Right lobe of liver (tissue), 6 donors: ENCODE data around the gene TNFSF8. TPM values are rescaled to one million over a fixed set of nuclear protein-coding genes. Genes with fewer than 3 reads are reported as not detected.
A peak's percentile ranks its signal among the peaks of the same experiment; 100 is the strongest.

Source experiments
- ATAC-seq, 4 donors: fragments of 200-7000 bp; cut with Tn5 transposase; one replicate each; pipeline ENCODE4 v1.9.1; 2020; ENCODE audit warnings: mild to moderate bottlenecking in 4 of 4, moderate library complexity in 4 of 4
- DNase-seq, 3 donors: peaks; one replicate each; pipeline ENCODE4 v3.0.0-alpha.2; 2020
- H3K27ac ChIP-seq, 3 donors: fragments of 200-600 bp; one replicate each; pipeline ENCODE4 v1.8.0; 2022
- H3K27me3 ChIP-seq, 2 donors: fragments of 200-600 bp; one replicate each; pipeline ENCODE4 v1.8.0; 2022
- H3K36me3 ChIP-seq, 4 donors: fragments of 200-600 bp; sonication (generic) in 1 of 4; one replicate each; pipeline versions ENCODE4 v1.5.1 to v1.8.0; 2017 to 2022; ENCODE audit warnings: control low read depth in 1 of 4
- H3K4me1 ChIP-seq, 4 donors: fragments of 200-600 bp; sonication (generic) in 1 of 4; one replicate each; pipeline versions ENCODE4 v1.5.1 to v1.8.0; 2017 to 2022; ENCODE audit warnings: control low read depth in 1 of 4
- H3K4me3 ChIP-seq, 3 donors: fragments of 200-600 bp; one replicate each; pipeline ENCODE4 v1.8.0; 2022
- H3K9me3 ChIP-seq, 4 donors: fragments of 200-600 bp; sonication (generic) in 1 of 4; one replicate each; pipeline versions ENCODE4 v1.5.1 to v1.8.0; 2017 to 2022; ENCODE audit warnings: control low read depth in 1 of 4
- CTCF ChIP-seq, 4 donors: fragments of 200-600 bp in 3 of 4; fragments of 450-650 bp in 1 of 4; IDR thresholded peaks; one replicate each; pipeline versions ENCODE4 v1.5.1 to v1.8.0; 2016 to 2022; ENCODE audit warnings: antibody characterized with exemption in 4 of 4, mild to moderate bottlenecking in 2 of 4
- POLR2A ChIP-seq: fragments of 450-650 bp; IDR thresholded peaks from one replicate; pipeline ENCODE4 v1.6.1; 2017; ENCODE audit warnings: antibody characterized with exemption, mild to moderate bottlenecking
- WGBS: methylation state at CpG from one replicate; pipeline ENCODE4 v1.1.6; 2018; ENCODE audit warnings: low coverage, low lambda C conversion rate; ENCODE audit not compliant: insufficient coverage; ENCODE audit errors: missing lambda C conversion rate; 5-methylcytosine and 5-hydroxymethylcytosine counted together
- intact Hi-C, 2 donors: fragments of 100-400 bp; cut with DNase I; formaldehyde crosslinking; loops; one replicate each; pipeline versions ENCODE4 v1.11.2 to v1.14.1; 2022
- total RNA-seq, 6 experiments: library from RNA; depleted of rRNA in 2 of 6; stranded (reverse); fragments of >200 nt in 2 of 6; fragmentation: NEBNext Ultra II Directional in 3 of 6; extraction: Animal tissue kit (Norgen Biotek cat#: 25700) in 3 of 6; gene quantifications; one replicate each; pipeline versions ENCODE4 v1.1.0 to v1.2.4, GENCODE V29; 2016 to 2023
- donor health status: DM: no; HTN: yes; CAD: no.
- donor health status: DM: no; HTN: no; CAD: no.
- donor health status: DM: no; HTN: no; CAD: no.
- donor health status: DM: no; HTN: yes; CAD: no.
- donor health status: DM: no; HTN: yes; CAD: no.

The TNFSF8 gene
- total RNA-seq, 6 experiments from 2014 or later: 0.19 to 2.0 (median 0.38) TPM

DNA sequence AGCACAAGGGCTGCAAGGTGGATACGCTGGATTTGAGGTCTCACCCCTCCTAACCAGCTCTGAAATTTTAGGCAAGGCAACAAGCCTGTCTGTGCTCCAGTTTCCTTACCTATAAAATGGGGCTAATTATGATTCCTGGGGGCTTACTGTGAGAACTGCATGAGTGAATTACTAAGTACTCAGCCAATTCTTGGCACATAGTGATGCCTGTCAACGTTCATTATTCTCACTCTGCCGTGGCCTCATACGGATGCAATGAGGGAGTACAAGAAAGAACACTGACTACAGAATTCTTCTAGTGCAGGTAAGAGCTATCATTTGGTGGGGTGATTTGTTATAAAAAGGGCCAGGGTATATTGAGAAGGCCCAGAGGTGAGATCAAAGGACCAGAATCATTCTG is 16.7 kb downstream of the TNFSF8 start:
- TF ChIP-seq CTCF (IDR thresholded peaks at IDR 0.05): no peak
- TF ChIP-seq POLR2A: no peak
- 83% methylated on average over 4 of the region's 4 CpGs for WGBS
- Histone ChIP-seq H3K4me3 (no peak overlapping the region), H3K36me3 (no peaks in the 10 kb centered on the region), H3K4me1 (peaks cover 0 to under 1% (median under 1%) of the 10 kb centered on the region in 4 donors), H3K9me3 (no peaks in the 10 kb centered on the region), H3K27me3 (no peaks in the 10 kb centered on the region), H3K27ac (no peak overlapping the region)
- DNase-seq: no peak
- no peak for ATAC-seq
- intact Hi-C loops: loop anchor here (5.0 to 10.0 kb wide), 2 partner anchors 99 to 101 kb away; no protein-coding TSS in a partner anchor

DNA sequence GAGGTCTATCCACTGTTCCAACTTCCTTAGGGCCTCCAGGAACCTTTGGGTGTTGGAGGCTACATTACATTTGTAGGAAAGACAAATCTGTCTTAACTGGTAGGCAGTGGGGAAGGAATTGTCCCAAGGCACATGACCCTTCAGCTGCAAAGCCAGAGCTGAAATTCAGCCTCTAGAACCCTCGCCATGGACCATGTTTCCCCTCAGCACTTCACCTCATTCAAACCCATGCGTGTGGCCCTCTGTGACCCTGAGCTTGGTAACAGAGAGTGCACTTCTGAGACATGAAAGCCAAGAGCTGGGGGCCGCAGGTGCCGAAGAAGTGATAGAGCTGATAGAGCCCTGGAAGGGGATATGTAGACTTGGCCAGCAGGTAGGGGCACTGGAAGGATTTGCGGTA is 17.2 kb downstream of the TNFSF8 start:
- no peaks in the 10 kb centered on the region for H3K9me3 ChIP-seq
- no peaks in the 10 kb centered on the region for H3K36me3 ChIP-seq
- intact Hi-C loops: loop anchor here (5.0 to 10.0 kb wide), 2 partner anchors 99 to 102 kb away; no protein-coding TSS in a partner anchor
- no peak overlapping the region for H3K27ac ChIP-seq
- H3K4me1 ChIP-seq: peaks cover 0 to 5% (median 4%) of the 10 kb centered on the region in 4 donors
- H3K4me3 ChIP-seq: no peak overlapping the region
- DNase-seq: no peak
- TF ChIP-seq POLR2A (no peak), CTCF (IDR thresholded peaks at IDR 0.05) (no peak)
- H3K27me3 ChIP-seq: no peaks in the 10 kb centered on the region
- no peak for ATAC-seq
- 63% methylated on average over 4 of the region's 5 CpGs for WGBS

- no peak for TF ChIP-seq POLR2A
- TF ChIP-seq CTCF (IDR thresholded peaks at IDR 0.05): peak; percentile 78 to 89 (median 84)
- peaks cover 0 to 12% (median 6%) of the 10 kb centered on the region in 4 donors for H3K4me1 ChIP-seq
- H3K36me3 ChIP-seq: no peaks in the 10 kb centered on the region
- no peaks in the 10 kb centered on the region for H3K27me3 ChIP-seq
- H3K9me3 ChIP-seq: no peaks in the 10 kb centered on the region
- ATAC-seq: peak; percentile 71 to 85 (median 80)
- H3K27ac ChIP-seq: no peak overlapping the region
- no peak overlapping the region for H3K4me3 ChIP-seq
- DNase-seq: no peak
- WGBS: 38% methylated on average over 2 of the region's 2 CpGs
- intact Hi-C loops: loop anchor here (5.0 to 10.0 kb wide), 2 partner anchors 101 to 104 kb away; no protein-coding TSS in a partner anchor
Observed at GRCh38 chr9:114911167-114911821, 19.1 kb downstream of the TNFSF8 start.

DNA sequence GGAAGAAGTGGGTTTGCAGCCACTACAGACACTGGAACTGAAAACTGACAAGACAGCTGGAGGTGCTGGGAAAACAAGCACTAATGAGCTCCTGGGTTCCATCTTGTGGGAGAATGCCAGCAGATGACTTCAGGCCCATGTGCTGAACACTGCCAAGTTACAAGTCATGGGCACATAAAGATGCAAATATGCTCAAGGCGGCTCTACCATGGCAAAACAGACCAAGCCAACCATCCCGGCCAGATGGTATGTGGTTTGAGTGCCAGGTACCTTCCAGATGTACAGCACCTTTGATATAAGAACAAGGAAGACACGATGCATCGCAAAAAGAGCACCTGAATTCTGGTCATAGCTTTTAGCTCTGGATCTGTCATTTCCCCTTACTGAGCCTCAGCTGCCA is 19.9 kb downstream of the TNFSF8 start:
- Histone ChIP-seq H3K9me3 (no peaks in the 10 kb centered on the region), H3K27ac (no peak overlapping the region), H3K36me3 (no peaks in the 10 kb centered on the region), H3K4me1 (peaks cover 0 to 12% (median 6%) of the 10 kb centered on the region in 4 donors), H3K27me3 (no peaks in the 10 kb centered on the region), H3K4me3 (no peak overlapping the region)
- ATAC-seq (no peak), DNase-seq (no peak)
- TF ChIP-seq CTCF (IDR thresholded peaks at IDR 0.05) (no peak), POLR2A (no peak)
- 83% methylated on average over 4 of the region's 4 CpGs for WGBS
- intact Hi-C loops: loop anchor here (5.0 to 10.0 kb wide), 2 partner anchors 102 to 104 kb away; no protein-coding TSS in a partner anchor
